H1 (cell line): Measurements from ENCODE around the gene MYBL2. TPM values are rescaled to one million over a fixed set of nuclear protein-coding genes. Genes with fewer than 3 reads are reported as not detected.

Experiments used
- CTCF ChIA-PET: fragments of 300-600 bp; sonication (Branson Sonifier 250); formaldehyde crosslinking; loops from one replicate; lab custom pipeline; 2021; ENCODE audit not compliant: partially characterized antibody; lab: Charles Lee
- POLR2A ChIA-PET: fragments of 300-600 bp; sonication (Branson Sonifier 250); formaldehyde crosslinking; loops from one replicate; lab custom pipeline; 2021; ENCODE audit warnings: inconsistent platforms; ENCODE audit not compliant: partially characterized antibody; lab: Charles Lee
- DNase-seq, 2 experiments: peaks; one replicate each; pipeline versions ENCODE4 v3.0.0 to v3.0.0-alpha.2; 2010 to 2022; ENCODE audit warnings: low spot score in 2 of 2, low read depth in 1 of 2, mixed read lengths in 1 of 2
- FAIRE-seq: peaks from 2 replicates; lab custom pipeline; 2011; peaks lifted over from hg19 to GRCh38; lab: Jason Lieb, UNC
- H2AFZ ChIP-seq: 2 replicates; pipeline ENCODE4 v1.8.1; 2012; ENCODE audit warnings: low read length, inconsistent platforms
- H2AK5ac ChIP-seq: 2 replicates; pipeline ENCODE4 v1.6.1; 2013; ENCODE audit warnings: low read depth, low read length
- H2BK120ac ChIP-seq: replicated peaks from 2 replicates; pipeline ENCODE3; 2013; ENCODE audit warnings: low read depth, low read length, inconsistent platforms
- H2BK12ac ChIP-seq: 2 replicates; pipeline ENCODE4 v1.6.1; 2013; ENCODE audit warnings: low read depth, low read length
- H2BK15ac ChIP-seq: 2 replicates; pipeline ENCODE4 v1.6.1; 2013; ENCODE audit warnings: low read length
- H2BK20ac ChIP-seq: 2 replicates; pipeline ENCODE4 v1.6.1; 2013; ENCODE audit warnings: low read length
- H2BK5ac ChIP-seq: 2 replicates; pipeline ENCODE4 v1.6.1; 2013; ENCODE audit warnings: low read depth, low read length
- H3K14ac ChIP-seq: 2 replicates; pipeline ENCODE4 v1.6.1; 2013; ENCODE audit warnings: inconsistent platforms; ENCODE audit not compliant: insufficient read length
- H3K18ac ChIP-seq: 2 replicates; pipeline ENCODE4 v1.6.1; 2013; ENCODE audit warnings: low read length; ENCODE audit errors: extremely low read depth
- H3K23ac ChIP-seq: 2 replicates; pipeline ENCODE4 v1.6.1; 2013; ENCODE audit warnings: inconsistent platforms; ENCODE audit not compliant: insufficient read length
- H3K23me2 ChIP-seq: 2 replicates; pipeline ENCODE4 v1.6.1; 2013; ENCODE audit warnings: low read depth, low read length
- H3K27ac ChIP-seq: 2 replicates; pipeline ENCODE4 v1.6.1; 2011; ENCODE audit warnings: low read depth, low read length, inconsistent platforms
- H3K27me3 ChIP-seq, 4 experiments: replicated peaks in 1 of 4; 1 replicate in 1 of 4; 2 replicates in 3 of 4; pipeline versions ENCODE4 v1.6.1 to v1.8.1; 2011 to 2013; ENCODE audit warnings: low read length in 3 of 4, mild to moderate bottlenecking in 3 of 4, inconsistent platforms in 2 of 4, mixed read lengths in 2 of 4, moderate library complexity in 1 of 4; ENCODE audit not compliant: control insufficient read depth in 3 of 4, insufficient read depth in 3 of 4; ENCODE audit errors: extremely low read depth in 1 of 4
- H3K36me3 ChIP-seq, 4 experiments: 2 replicates each; pipeline versions ENCODE4 v1.6.1 to v1.8.1; 2011 to 2013; ENCODE audit warnings: mild to moderate bottlenecking in 4 of 4, low read length in 3 of 4, moderate library complexity in 2 of 4, control low read depth in 1 of 4, inconsistent platforms in 1 of 4; ENCODE audit not compliant: insufficient read depth in 4 of 4, control insufficient read depth in 2 of 4
- H3K4ac ChIP-seq: replicated peaks from 2 replicates; pipeline ENCODE3; 2013; ENCODE audit warnings: low read length, low read depth, mixed read lengths, inconsistent platforms; ENCODE audit not compliant: insufficient read length
- H3K4me1 ChIP-seq, 4 experiments: replicated peaks in 1 of 4; 1 replicate in 1 of 4; 2 replicates in 3 of 4; pipeline versions ENCODE4 v1.6.1 to v1.8.1; 2011 to 2013; ENCODE audit warnings: low read length in 3 of 4, inconsistent platforms in 2 of 4, mixed read lengths in 1 of 4; ENCODE audit not compliant: insufficient read depth in 4 of 4, control insufficient read depth in 3 of 4
- H3K4me2 ChIP-seq, 2 experiments: 2 replicates each; pipeline versions ENCODE4 v1.6.1 to v1.8.1; 2011 to 2013; ENCODE audit warnings: low read depth in 2 of 2, low read length in 2 of 2, control low read depth in 1 of 2, inconsistent platforms in 1 of 2, mild to moderate bottlenecking in 1 of 2; ENCODE audit not compliant: insufficient read depth in 1 of 2
- H3K4me3 ChIP-seq, 4 experiments: fragments of 200-600, 300-600 bp in 1 of 4; sonication (generic), shearing (Covaris generic), sonication (Bioruptor Twin) in 1 of 4; 2 replicates each; pipeline versions ENCODE4 v1.5.1 to v1.8.1; 2011 to 2016; ENCODE audit warnings: low read length in 4 of 4, low read depth in 3 of 4, control low read depth in 2 of 4, inconsistent platforms in 2 of 4, mild to moderate bottlenecking in 2 of 4, mixed read lengths in 1 of 4, moderate library complexity in 1 of 4; ENCODE audit not compliant: insufficient read depth in 2 of 4; ENCODE audit errors: extremely low read depth in 1 of 4
- H3K56ac ChIP-seq: replicated peaks from 2 replicates; pipeline ENCODE3; 2013; ENCODE audit warnings: low read depth, mild to moderate bottlenecking, mixed read lengths, low read length, inconsistent platforms; ENCODE audit not compliant: insufficient read length
- H3K79me1 ChIP-seq: 2 replicates; pipeline ENCODE4 v1.6.1; 2013; ENCODE audit warnings: low read depth, low read length, control low read depth
- H3K79me2 ChIP-seq, 2 experiments: 2 replicates each; pipeline versions ENCODE4 v1.6.1 to v1.8.1; 2012 to 2013; ENCODE audit warnings: low read length in 2 of 2, mild to moderate bottlenecking in 2 of 2, inconsistent platforms in 1 of 2; ENCODE audit not compliant: insufficient read depth in 2 of 2, control insufficient read depth in 1 of 2
- H3K9ac ChIP-seq, 4 experiments: replicated peaks in 1 of 4; 1 replicate in 1 of 4; 2 replicates in 3 of 4; pipeline versions ENCODE4 v1.6.1 to v1.8.1; 2011 to 2013; ENCODE audit warnings: low read depth in 3 of 4, low read length in 3 of 4, control low read depth in 2 of 4, mild to moderate bottlenecking in 2 of 4, moderate library complexity in 2 of 4, inconsistent platforms in 1 of 4; ENCODE audit errors: extremely low read depth in 1 of 4
- H3K9me3 ChIP-seq, 2 experiments: 2 replicates each; pipeline versions ENCODE4 v1.6.1 to v1.8.1; 2012 to 2013; ENCODE audit warnings: mild to moderate bottlenecking in 2 of 2, moderate library complexity in 2 of 2, control low read depth in 1 of 2, inconsistent platforms in 1 of 2, low read depth in 1 of 2, low read length in 1 of 2, mixed read lengths in 1 of 2; ENCODE audit not compliant: insufficient read depth in 2 of 2
- H4K20me1 ChIP-seq, 2 experiments: replicated peaks in 1 of 2; 2 replicates each; pipeline versions ENCODE3 to v1.8.1; 2011 to 2013; ENCODE audit warnings: inconsistent platforms in 2 of 2, low read length in 2 of 2, mild to moderate bottlenecking in 1 of 2; ENCODE audit not compliant: insufficient read depth in 2 of 2, control insufficient read depth in 1 of 2
- H4K5ac ChIP-seq: 2 replicates; pipeline ENCODE4 v1.6.1; 2013; ENCODE audit warnings: low read length, low read depth, mixed read lengths, inconsistent platforms; ENCODE audit not compliant: insufficient read length
- H4K8ac ChIP-seq: 2 replicates; pipeline ENCODE4 v1.8.0; 2013; ENCODE audit warnings: mild to moderate bottlenecking, moderate library complexity, low read length, inconsistent platforms; ENCODE audit not compliant: insufficient read depth; ENCODE audit errors: extremely low read depth
- H4K91ac ChIP-seq: replicated peaks from 2 replicates; pipeline ENCODE3; 2013; ENCODE audit warnings: low read length, mixed read lengths, inconsistent platforms; ENCODE audit not compliant: insufficient read length
- ATF2 ChIP-seq: IDR thresholded peaks from 2 replicates; pipeline ENCODE4 v1.6.1; 2012; ENCODE audit warnings: low read length, inconsistent platforms
- CTCF ChIP-seq, 3 experiments: IDR thresholded peaks; 1 replicate in 2 of 3; 2 replicates in 1 of 3; pipeline versions ENCODE4 v1.5.1 to v1.6.1; 2011; ENCODE audit warnings: low read length in 3 of 3, mild to moderate bottlenecking in 3 of 3, inconsistent platforms in 2 of 3, low read depth in 1 of 3, moderate library complexity in 1 of 3; ENCODE audit not compliant: insufficient read depth in 1 of 3; ENCODE audit errors: control extremely low read depth in 1 of 3
- NANOG ChIP-seq: IDR thresholded peaks from 2 replicates; pipeline ENCODE4 v1.6.1; 2011; ENCODE audit warnings: low read length, low read depth, mild to moderate bottlenecking, inconsistent platforms; ENCODE audit not compliant: insufficient read depth, poor library complexity, severe bottlenecking
- PHF8 ChIP-seq: fragments of 200-600 bp; sonication (generic); conservative IDR thresholded peaks from 2 replicates; pipeline ENCODE4 v1.7.1; 2012; ENCODE audit warnings: low read depth, mild to moderate bottlenecking, inconsistent platforms, low read length, moderate library complexity
- POLR2AphosphoS5 ChIP-seq: IDR thresholded peaks from 2 replicates; pipeline ENCODE4 v1.6.1; 2011; ENCODE audit warnings: low read depth, low read length
- SUZ12 ChIP-seq: fragments of 200-600 bp; sonication (generic); IDR thresholded peaks from 2 replicates; pipeline ENCODE4 v1.6.1; 2012; ENCODE audit warnings: mild to moderate bottlenecking, inconsistent platforms, low read length, moderate library complexity, mixed read lengths
- YY1 ChIP-seq: IDR thresholded peaks from 2 replicates; pipeline ENCODE4 v1.6.1; 2011; ENCODE audit warnings: low read depth, mild to moderate bottlenecking, low read length
- WGBS, 2 experiments: shearing (Covaris generic) in 1 of 2; methylation state at CpG; one replicate each; pipeline versions ENCODE4 v1.1.6 to v1.1.7; 2013 to 2015; ENCODE audit warnings: low lambda C conversion rate in 2 of 2, mixed read lengths in 2 of 2, inconsistent platforms in 1 of 2, low coverage in 1 of 2, missing lambda C conversion rate in 1 of 2; ENCODE audit not compliant: insufficient replicate concordance in 2 of 2, insufficient coverage in 1 of 2, insufficient read length in 1 of 2; ENCODE audit errors: extremely low coverage in 1 of 2, missing lambda C conversion rate in 1 of 2; 5-methylcytosine and 5-hydroxymethylcytosine counted together
- polyA plus RNA-seq, 7 experiments: library from polyadenylated mRNA; depleted of rRNA in 3 of 7; stranded (reverse) in 5 of 7; unstranded in 2 of 7; fragments of >200 nt in 5 of 7; fragments of 200-250 nt in 2 of 7; gene quantifications; 1 replicate in 5 of 7; 2 replicates in 1 of 7; 4 replicates in 1 of 7; pipeline versions ENCODE4 v1.2.1 to v1.2.3, GENCODE V29; 2011 to 2013; ENCODE audit warnings: missing spikeins in 2 of 7, mixed read lengths in 2 of 7
- total RNA-seq: library from RNA; stranded (reverse); fragmentation: NEBNext Ultra II Directional; extraction: Animal tissue kit (Norgen Biotek cat#: 25700); gene quantifications from 2 replicates; pipeline ENCODE4 v1.2.1, GENCODE V29; 2021

Gene MYBL2
- total and polyA plus RNA-seq, 2 of the 8 experiments (the other 6 are each of a cell fraction or from before 2014, with no cell fraction given): 75.3 to 207 TPM

- Histone ChIP-seq H3K27me3 (no peaks in the 10 kb centered on the region), H3K4ac (no peak overlapping the region), H3K9ac (no peak overlapping the region), H3K56ac (no peak overlapping the region), H3K79me1 (no peaks in the 10 kb centered on the region; the same call in 1 of the 2 replicates), H2BK120ac (no peak overlapping the region), H3K9me3 (no peaks in the 10 kb centered on the region), H3K4me3 (no peak overlapping the region), H3K4me1 (no peaks in the 10 kb centered on the region), H2BK5ac (no peak overlapping the region), H3K18ac (no peak overlapping the region), H2BK20ac (no peak overlapping the region), H3K79me2 (no peaks in the 10 kb centered on the region), H3K27ac (no peak overlapping the region), H4K8ac (no peak overlapping the region), H2BK15ac (no peak overlapping the region), H4K20me1 (peaks cover 0 to 2% of the 10 kb centered on the region in 2 experiments), H2AFZ (no peak overlapping the region), H3K4me2 (no peak overlapping the region), H3K14ac (no peak overlapping the region), H3K23me2 (no peaks in the 10 kb centered on the region), H3K23ac (no peak overlapping the region), H3K36me3 (0 out of 8 replicates have a peak, but pooled peaks cover 0 to 3% (median 0%) of the 10 kb centered on the region in 4 experiments), H2AK5ac (no peak overlapping the region), H4K91ac (no peak overlapping the region), H2BK12ac (no peak overlapping the region), H4K5ac (no peak overlapping the region)
- FAIRE-seq (no peak), DNase-seq (no peak)
- TF ChIP-seq NANOG: no peak
- TF ChIP-seq SUZ12: no peak
- TF ChIP-seq CTCF (IDR thresholded peaks at IDR 0.05; ENCODE audit: control extremely low read depth in 1 of 3, insufficient read depth in 1 of 3, low read depth in 1 of 3, low read length in 3 of 3): no peak
- TF ChIP-seq POLR2AphosphoS5: no peak
- no peak for TF ChIP-seq ATF2
- no peak for TF ChIP-seq YY1
- no peak for TF ChIP-seq PHF8
- ChIA-PET CTCF (interaction anchor here (0.6 to 2.8 kb wide), 4 partner anchors 42 to 540 kb away, joined by 3 to 11 read pairs (median 3); no protein-coding TSS in a partner anchor), POLR2A (interaction anchor here (0.6 to 2.3 kb wide), 3 partner anchors 15 to 193 kb away, joined by 3 to 7 read pairs (median 3); partner anchors contain the start of gene SRSF6)
- 71% methylated on average over 3 of the region's 3 CpGs; no CpG with 5 or more reads in 1 of the 2 experiments for WGBS, 2 experiments
Observed at GRCh38 chr20:43650997-43651525, 15.9 kb upstream of the MYBL2 start.
